Ovary (tissue), 3 donors: ENCODE measurements around the gene HBA2.

Experiments
- EP300 ChIP-seq: sonication (generic); formaldehyde crosslinking; IDR thresholded peaks from one replicate; pipeline ENCODE4 v1.6.1; 2017; ENCODE audit warnings: antibody characterized with exemption
- POLR2A ChIP-seq: fragments of 450-650 bp; IDR thresholded peaks from one replicate; pipeline ENCODE4 v1.6.1; 2017; ENCODE audit warnings: antibody characterized with exemption, mild to moderate bottlenecking, moderate library complexity
- TF ChIP-seq, protein P1 (sequence below), 3 donors: fragments of 450-650 bp in 2 of 3; fragments of 200-600 bp in 1 of 3; IDR thresholded peaks; one replicate each; pipeline versions ENCODE4 v1.5.1 to v1.8.0; 2016 to 2022; ENCODE audit warnings: antibody characterized with exemption in 3 of 3, mild to moderate bottlenecking in 1 of 3
- donor health status: DM: no; HTN: no; CAD: no.

DNA sequence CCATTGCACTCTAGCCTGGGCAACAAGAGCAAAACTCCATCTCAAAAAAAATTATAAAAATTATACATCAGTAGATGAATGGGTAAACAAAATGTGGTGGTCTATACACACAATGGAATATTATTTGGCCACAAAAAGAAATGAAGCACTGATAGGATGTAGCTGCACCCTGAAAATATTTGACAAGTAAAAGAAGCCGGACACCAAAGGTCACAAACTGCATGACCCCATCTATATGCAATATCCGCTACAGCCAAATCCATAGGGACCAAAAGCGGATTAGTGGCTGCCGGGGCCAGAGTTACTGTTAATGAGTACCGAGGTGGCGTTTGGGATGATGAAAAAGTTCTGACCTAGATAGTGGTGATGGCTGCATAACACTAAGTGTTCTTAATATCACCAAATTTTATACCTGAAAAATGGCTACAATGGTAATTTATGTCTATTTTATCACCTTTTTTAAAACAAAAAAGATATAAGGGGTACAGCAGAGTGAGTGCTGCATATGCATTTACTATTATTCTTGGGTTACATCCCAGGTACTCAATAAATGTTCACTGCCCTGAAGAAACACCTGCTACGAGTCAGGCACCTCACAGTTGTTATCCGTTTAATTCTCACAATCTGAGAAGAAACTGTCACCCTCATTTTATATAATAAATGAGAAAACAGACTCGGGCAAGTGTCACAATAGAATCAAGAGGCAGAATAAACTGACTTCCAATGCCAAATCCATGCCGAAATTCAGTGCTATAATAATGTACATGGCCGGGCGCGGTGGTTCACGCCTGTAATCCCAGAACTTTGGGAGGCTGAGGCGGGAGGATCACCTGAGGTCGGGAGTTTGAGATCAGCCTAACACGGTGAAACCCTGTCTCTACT is 6.8 kb downstream of the HBA2 start:
- TF ChIP-seq, protein P1, sequence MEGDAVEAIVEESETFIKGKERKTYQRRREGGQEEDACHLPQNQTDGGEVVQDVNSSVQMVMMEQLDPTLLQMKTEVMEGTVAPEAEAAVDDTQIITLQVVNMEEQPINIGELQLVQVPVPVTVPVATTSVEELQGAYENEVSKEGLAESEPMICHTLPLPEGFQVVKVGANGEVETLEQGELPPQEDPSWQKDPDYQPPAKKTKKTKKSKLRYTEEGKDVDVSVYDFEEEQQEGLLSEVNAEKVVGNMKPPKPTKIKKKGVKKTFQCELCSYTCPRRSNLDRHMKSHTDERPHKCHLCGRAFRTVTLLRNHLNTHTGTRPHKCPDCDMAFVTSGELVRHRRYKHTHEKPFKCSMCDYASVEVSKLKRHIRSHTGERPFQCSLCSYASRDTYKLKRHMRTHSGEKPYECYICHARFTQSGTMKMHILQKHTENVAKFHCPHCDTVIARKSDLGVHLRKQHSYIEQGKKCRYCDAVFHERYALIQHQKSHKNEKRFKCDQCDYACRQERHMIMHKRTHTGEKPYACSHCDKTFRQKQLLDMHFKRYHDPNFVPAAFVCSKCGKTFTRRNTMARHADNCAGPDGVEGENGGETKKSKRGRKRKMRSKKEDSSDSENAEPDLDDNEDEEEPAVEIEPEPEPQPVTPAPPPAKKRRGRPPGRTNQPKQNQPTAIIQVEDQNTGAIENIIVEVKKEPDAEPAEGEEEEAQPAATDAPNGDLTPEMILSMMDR (IDR thresholded peaks at IDR 0.05): no peak
- TF ChIP-seq EP300 (no peak), POLR2A (no peak)
